HepG2 (cell line): ENCODE data around the gene PTGR1. TPM values are rescaled to one million over a fixed set of nuclear protein-coding genes. Genes with fewer than 3 reads are reported as not detected.
A peak's percentile ranks its signal among the peaks of the same experiment; 100 is the strongest.

Experiments used
- ATAD3A ChIP-seq: sonication (generic); formaldehyde crosslinking; IDR thresholded peaks from 2 replicates; pipeline ENCODE4 v1.4.0; 2020; ENCODE audit warnings: missing genetic modification reagents
- MIXL1 ChIP-seq: IDR thresholded peaks from 2 replicates; pipeline ENCODE4 v1.6.1; 2016
- NCOA1 ChIP-seq: sonication (generic); formaldehyde crosslinking; IDR thresholded peaks from 2 replicates; pipeline ENCODE4 v1.9.0; 2021; ENCODE audit warnings: missing genetic modification reagents
- ONECUT2 ChIP-seq: sonication (generic); formaldehyde crosslinking; IDR thresholded peaks from 2 replicates; pipeline ENCODE4 v1.4.0; 2020; ENCODE audit warnings: missing genetic modification reagents
- SSRP1 ChIP-seq: IDR thresholded peaks from 2 replicates; pipeline ENCODE4 v1.6.1; 2016; ENCODE audit warnings: control low read depth
- ZNF207 ChIP-seq: fragments of 450-650 bp; IDR thresholded peaks from 2 replicates; pipeline ENCODE4 v1.6.1; 2016; ENCODE audit warnings: antibody characterized with exemption, borderline replicate concordance
- ZNF367 ChIP-seq: sonication (generic); formaldehyde crosslinking; IDR thresholded peaks from 2 replicates; pipeline ENCODE4 v1.4.0; 2020; ENCODE audit warnings: missing genetic modification reagents, borderline replicate concordance
- ZNF44 ChIP-seq: sonication (generic); formaldehyde crosslinking; IDR thresholded peaks from 2 replicates; pipeline ENCODE4 v1.5.1; 2020; ENCODE audit warnings: mild to moderate bottlenecking, missing genetic modification reagents
- ZNF772 ChIP-seq: sonication (generic); formaldehyde crosslinking; IDR thresholded peaks from 2 replicates; pipeline ENCODE4 v1.5.0; 2020; ENCODE audit warnings: mild to moderate bottlenecking, missing genetic modification reagents
- ZNF891 ChIP-seq: sonication (generic); formaldehyde crosslinking; IDR thresholded peaks from 2 replicates; pipeline ENCODE4 v1.5.0; 2020; ENCODE audit warnings: mild to moderate bottlenecking, missing genetic modification reagents
- polyA plus RNA-seq, 8 experiments: library from polyadenylated mRNA; depleted of rRNA in 3 of 8; stranded (reverse) in 7 of 8; unstranded in 1 of 8; fragments of >200 nt; fragmentation: Illumina TruSeq in 4 of 8; extraction: Trizol in 4 of 8; gene quantifications; 2 replicates each; pipeline versions ENCODE4 v1.2.1 to v1.2.3, GENCODE V29; 2011 to 2016; ENCODE audit warnings: low read depth in 4 of 8, missing spikeins in 1 of 8, mixed read lengths in 1 of 8; ENCODE audit not compliant: insufficient read depth in 1 of 8
- total RNA-seq, 5 experiments: library from RNA; depleted of rRNA; stranded (reverse); fragments of >200 nt; fragmentation: Illumina TruSeq; extraction: Trizol; gene quantifications; 2 replicates each; pipeline ENCODE4 v1.2.3, GENCODE V29; 2016; ENCODE audit warnings: low read depth in 1 of 5
- TF ChIP-seq, protein P1 (sequence below): sonication (generic); formaldehyde crosslinking; IDR thresholded peaks from 2 replicates; pipeline ENCODE4 v1.5.1; 2020; ENCODE audit warnings: mild to moderate bottlenecking, missing genetic modification reagents, moderate library complexity
- TF ChIP-seq, protein P2 (sequence below): sonication (generic); formaldehyde crosslinking; IDR thresholded peaks from 2 replicates; pipeline ENCODE4 v1.8.0; 2022; ENCODE audit warnings: mild to moderate bottlenecking, missing genetic modification reagents, moderate library complexity
- TF ChIP-seq, protein P3 (sequence below): sonication (generic); formaldehyde crosslinking; conservative IDR thresholded peaks from 2 replicates; pipeline ENCODE4 v1.8.0; 2022; ENCODE audit warnings: mild to moderate bottlenecking, moderate library complexity, missing genetic modification reagents
- TF ChIP-seq, protein P4 (sequence below): sonication (generic); formaldehyde crosslinking; IDR thresholded peaks from 2 replicates; pipeline ENCODE4 v1.5.1; 2020; ENCODE audit warnings: mild to moderate bottlenecking, missing genetic modification reagents, moderate library complexity
- TF ChIP-seq, protein P5 (sequence below): sonication (generic); formaldehyde crosslinking; IDR thresholded peaks from 2 replicates; pipeline ENCODE4 v1.5.0; 2020; ENCODE audit warnings: mild to moderate bottlenecking, low read depth, missing genetic modification reagents, borderline replicate concordance
- TF ChIP-seq, protein P6 (sequence below): sonication (generic); IDR thresholded peaks from 2 replicates; pipeline ENCODE4 v1.6.1; 2016; ENCODE audit warnings: low read depth, borderline replicate concordance
- TF ChIP-seq, protein P7 (sequence below): sonication (generic); formaldehyde crosslinking; IDR thresholded peaks from 2 replicates; pipeline ENCODE4 v1.4.0; 2020; ENCODE audit warnings: missing genetic modification reagents
- TF ChIP-seq, protein P8 (sequence below): sonication (generic); formaldehyde crosslinking; IDR thresholded peaks from 2 replicates; pipeline ENCODE4 v1.4.0; 2020; ENCODE audit warnings: missing genetic modification reagents, mild to moderate bottlenecking, borderline replicate concordance

The PTGR1 gene
- total and polyA plus RNA-seq, 2 of the 13 experiments (the other 11 are each of a cell fraction or from before 2014, with no cell fraction given), result 6.0 to 15.8 TPM

DNA sequence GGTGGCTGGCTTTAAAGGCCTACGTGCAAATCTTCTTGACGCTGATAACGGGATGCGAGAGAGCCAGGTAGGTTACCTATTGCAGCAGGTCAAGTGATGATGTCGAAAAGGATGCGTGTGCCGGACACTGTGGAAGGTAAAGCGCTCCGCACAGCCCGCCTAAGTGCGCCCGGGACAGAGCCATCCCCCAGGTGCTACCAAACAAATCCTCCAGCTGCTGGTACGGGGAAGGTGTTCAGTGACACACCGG, 31.4 kb upstream of the PTGR1 start (continued):
- TF ChIP-seq ZNF44 (CRISPR knock-in tag), result no peak
- TF ChIP-seq, protein P1, sequence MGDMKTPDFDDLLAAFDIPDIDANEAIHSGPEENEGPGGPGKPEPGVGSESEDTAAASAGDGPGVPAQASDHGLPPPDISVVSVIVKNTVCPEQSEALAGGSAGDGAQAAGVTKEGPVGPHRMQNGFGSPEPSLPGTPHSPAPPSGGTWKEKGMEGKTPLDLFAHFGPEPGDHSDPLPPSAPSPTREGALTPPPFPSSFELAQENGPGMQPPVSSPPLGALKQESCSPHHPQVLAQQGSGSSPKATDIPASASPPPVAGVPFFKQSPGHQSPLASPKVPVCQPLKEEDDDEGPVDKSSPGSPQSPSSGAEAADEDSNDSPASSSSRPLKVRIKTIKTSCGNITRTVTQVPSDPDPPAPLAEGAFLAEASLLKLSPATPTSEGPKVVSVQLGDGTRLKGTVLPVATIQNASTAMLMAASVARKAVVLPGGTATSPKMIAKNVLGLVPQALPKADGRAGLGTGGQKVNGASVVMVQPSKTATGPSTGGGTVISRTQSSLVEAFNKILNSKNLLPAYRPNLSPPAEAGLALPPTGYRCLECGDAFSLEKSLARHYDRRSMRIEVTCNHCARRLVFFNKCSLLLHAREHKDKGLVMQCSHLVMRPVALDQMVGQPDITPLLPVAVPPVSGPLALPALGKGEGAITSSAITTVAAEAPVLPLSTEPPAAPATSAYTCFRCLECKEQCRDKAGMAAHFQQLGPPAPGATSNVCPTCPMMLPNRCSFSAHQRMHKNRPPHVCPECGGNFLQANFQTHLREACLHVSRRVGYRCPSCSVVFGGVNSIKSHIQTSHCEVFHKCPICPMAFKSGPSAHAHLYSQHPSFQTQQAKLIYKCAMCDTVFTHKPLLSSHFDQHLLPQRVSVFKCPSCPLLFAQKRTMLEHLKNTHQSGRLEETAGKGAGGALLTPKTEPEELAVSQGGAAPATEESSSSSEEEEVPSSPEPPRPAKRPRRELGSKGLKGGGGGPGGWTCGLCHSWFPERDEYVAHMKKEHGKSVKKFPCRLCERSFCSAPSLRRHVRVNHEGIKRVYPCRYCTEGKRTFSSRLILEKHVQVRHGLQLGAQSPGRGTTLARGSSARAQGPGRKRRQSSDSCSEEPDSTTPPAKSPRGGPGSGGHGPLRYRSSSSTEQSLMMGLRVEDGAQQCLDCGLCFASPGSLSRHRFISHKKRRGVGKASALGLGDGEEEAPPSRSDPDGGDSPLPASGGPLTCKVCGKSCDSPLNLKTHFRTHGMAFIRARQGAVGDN (CRISPR knock-in tag), result no peak
- TF ChIP-seq, protein P2, sequence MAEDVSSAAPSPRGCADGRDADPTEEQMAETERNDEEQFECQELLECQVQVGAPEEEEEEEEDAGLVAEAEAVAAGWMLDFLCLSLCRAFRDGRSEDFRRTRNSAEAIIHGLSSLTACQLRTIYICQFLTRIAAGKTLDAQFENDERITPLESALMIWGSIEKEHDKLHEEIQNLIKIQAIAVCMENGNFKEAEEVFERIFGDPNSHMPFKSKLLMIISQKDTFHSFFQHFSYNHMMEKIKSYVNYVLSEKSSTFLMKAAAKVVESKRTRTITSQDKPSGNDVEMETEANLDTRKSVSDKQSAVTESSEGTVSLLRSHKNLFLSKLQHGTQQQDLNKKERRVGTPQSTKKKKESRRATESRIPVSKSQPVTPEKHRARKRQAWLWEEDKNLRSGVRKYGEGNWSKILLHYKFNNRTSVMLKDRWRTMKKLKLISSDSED (CRISPR knock-in tag), result no peak
- TF ChIP-seq ZNF891, result no peak; the same call in none of the 2 replicates
- no peak for TF ChIP-seq ATAD3A (CRISPR knock-in tag)
- TF ChIP-seq NCOA1 (CRISPR knock-in tag), result no peak
- TF ChIP-seq, protein P3, sequence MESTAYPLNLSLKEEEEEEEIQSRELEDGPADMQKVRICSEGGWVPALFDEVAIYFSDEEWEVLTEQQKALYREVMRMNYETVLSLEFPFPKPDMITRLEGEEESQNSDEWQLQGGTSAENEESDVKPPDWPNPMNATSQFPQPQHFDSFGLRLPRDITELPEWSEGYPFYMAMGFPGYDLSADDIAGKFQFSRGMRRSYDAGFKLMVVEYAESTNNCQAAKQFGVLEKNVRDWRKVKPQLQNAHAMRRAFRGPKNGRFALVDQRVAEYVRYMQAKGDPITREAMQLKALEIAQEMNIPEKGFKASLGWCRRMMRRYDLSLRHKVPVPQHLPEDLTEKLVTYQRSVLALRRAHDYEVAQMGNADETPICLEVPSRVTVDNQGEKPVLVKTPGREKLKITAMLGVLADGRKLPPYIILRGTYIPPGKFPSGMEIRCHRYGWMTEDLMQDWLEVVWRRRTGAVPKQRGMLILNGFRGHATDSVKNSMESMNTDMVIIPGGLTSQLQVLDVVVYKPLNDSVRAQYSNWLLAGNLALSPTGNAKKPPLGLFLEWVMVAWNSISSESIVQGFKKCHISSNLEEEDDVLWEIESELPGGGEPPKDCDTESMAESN (CRISPR knock-in tag), result no peak
- TF ChIP-seq ZNF367 (CRISPR knock-in tag), result no peak
- 0 out of 2 replicates have a peak, but pooled peaks have one; percentile 47 for TF ChIP-seq MIXL1 (CRISPR knock-in tag)
- TF ChIP-seq ZNF772 (CRISPR knock-in tag), result peak; percentile 77; the same call in 1 of the 2 replicates
- TF ChIP-seq, protein P4, sequence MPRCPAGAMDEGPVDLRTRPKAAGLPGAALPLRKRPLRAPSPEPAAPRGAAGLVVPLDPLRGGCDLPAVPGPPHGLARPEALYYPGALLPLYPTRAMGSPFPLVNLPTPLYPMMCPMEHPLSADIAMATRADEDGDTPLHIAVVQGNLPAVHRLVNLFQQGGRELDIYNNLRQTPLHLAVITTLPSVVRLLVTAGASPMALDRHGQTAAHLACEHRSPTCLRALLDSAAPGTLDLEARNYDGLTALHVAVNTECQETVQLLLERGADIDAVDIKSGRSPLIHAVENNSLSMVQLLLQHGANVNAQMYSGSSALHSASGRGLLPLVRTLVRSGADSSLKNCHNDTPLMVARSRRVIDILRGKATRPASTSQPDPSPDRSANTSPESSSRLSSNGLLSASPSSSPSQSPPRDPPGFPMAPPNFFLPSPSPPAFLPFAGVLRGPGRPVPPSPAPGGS, result no peak
- TF ChIP-seq, protein P5, sequence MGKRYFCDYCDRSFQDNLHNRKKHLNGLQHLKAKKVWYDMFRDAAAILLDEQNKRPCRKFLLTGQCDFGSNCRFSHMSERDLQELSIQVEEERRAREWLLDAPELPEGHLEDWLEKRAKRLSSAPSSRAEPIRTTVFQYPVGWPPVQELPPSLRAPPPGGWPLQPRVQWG (CRISPR knock-in tag), result no peak
- TF ChIP-seq, protein P6, sequence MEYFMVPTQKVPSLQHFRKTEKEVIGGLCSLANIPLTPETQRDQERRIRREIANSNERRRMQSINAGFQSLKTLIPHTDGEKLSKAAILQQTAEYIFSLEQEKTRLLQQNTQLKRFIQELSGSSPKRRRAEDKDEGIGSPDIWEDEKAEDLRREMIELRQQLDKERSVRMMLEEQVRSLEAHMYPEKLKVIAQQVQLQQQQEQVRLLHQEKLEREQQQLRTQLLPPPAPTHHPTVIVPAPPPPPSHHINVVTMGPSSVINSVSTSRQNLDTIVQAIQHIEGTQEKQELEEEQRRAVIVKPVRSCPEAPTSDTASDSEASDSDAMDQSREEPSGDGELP, result peak; percentile 93
- TF ChIP-seq, protein P7, sequence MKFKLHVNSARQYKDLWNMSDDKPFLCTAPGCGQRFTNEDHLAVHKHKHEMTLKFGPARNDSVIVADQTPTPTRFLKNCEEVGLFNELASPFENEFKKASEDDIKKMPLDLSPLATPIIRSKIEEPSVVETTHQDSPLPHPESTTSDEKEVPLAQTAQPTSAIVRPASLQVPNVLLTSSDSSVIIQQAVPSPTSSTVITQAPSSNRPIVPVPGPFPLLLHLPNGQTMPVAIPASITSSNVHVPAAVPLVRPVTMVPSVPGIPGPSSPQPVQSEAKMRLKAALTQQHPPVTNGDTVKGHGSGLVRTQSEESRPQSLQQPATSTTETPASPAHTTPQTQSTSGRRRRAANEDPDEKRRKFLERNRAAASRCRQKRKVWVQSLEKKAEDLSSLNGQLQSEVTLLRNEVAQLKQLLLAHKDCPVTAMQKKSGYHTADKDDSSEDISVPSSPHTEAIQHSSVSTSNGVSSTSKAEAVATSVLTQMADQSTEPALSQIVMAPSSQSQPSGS, result peak; percentile 89
- TF ChIP-seq ONECUT2, result no peak
- TF ChIP-seq, protein P8, sequence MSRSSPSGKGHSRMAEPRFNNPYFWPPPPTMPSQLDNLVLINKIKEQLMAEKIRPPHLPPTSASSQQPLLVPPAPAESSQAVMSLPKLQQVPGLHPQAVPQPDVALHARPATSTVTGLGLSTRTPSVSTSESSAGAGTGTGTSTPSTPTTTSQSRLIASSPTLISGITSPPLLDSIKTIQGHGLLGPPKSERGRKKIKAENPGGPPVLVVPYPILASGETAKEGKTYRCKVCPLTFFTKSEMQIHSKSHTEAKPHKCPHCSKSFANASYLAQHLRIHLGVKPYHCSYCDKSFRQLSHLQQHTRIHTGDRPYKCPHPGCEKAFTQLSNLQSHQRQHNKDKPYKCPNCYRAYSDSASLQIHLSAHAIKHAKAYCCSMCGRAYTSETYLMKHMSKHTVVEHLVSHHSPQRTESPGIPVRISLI (CRISPR knock-in tag), result no peak
- TF ChIP-seq SSRP1, result peak; percentile 96
- TF ChIP-seq ZNF207, result no peak
